AG09309 (cell line): ENCODE data around the gene GNG3.

Experiments used
- DNase-seq: peaks from one replicate; pipeline ENCODE4 v3.0.0-alpha.2; 2010; ENCODE audit warnings: low read depth
- H3K4me3 ChIP-seq: 2 replicates; pipeline ENCODE4 v1.5.1; 2011; ENCODE audit warnings: mild to moderate bottlenecking, low read depth, low read length, moderate library complexity; ENCODE audit not compliant: control insufficient read depth
- TF ChIP-seq, protein P1 (sequence below): IDR thresholded peaks from 2 replicates; pipeline ENCODE4 v1.5.1; 2011; ENCODE audit warnings: mild to moderate bottlenecking, low read depth, low read length, inconsistent platforms; ENCODE audit not compliant: insufficient read depth, control insufficient read depth; ENCODE audit errors: missing control alignments

The GNG3 gene

DNA sequence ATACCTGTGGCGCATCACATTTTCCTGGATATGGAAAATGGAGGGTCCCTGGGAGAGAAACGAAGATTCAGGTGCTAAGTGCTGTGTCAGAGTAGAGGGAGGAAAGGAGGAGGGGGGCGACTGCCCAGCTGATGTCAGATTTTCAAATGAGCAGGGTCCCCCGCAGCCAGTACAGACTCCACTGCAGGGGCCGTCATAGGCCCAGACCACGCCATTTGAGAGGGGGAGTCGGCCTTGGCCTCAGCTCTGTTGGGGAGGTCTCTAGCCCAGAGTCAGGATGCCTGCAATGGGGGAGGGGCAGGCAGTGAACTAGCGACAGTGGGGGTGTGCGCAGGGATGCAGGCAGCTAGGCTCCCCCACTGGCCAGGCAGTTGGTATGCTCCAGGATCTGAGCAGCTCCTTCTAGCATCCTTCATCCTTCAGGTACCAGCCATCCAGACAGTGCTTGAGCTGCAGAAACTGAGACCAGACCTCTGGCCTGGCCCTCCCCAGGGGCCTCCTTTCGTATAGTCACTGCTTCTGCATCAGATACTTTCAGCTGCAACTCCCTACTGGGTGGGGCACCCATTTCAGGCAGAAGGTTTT is at the start of gene GNG3, which contains the start of gene BSCL2:
Gene GNG3 (plus strand): TSS at position 400 of the 585 bp plus-strand sequence. CDS start 620 bp downstream, outside the sequence.
Gene BSCL2 (minus strand): TSS at position 148 of the 585 bp plus-strand sequence. CDS start 229 bp downstream, outside the sequence.
- peak within 1 kb of the TSS; percentile 6 for H3K4me3 ChIP-seq
- TF ChIP-seq, protein P1, sequence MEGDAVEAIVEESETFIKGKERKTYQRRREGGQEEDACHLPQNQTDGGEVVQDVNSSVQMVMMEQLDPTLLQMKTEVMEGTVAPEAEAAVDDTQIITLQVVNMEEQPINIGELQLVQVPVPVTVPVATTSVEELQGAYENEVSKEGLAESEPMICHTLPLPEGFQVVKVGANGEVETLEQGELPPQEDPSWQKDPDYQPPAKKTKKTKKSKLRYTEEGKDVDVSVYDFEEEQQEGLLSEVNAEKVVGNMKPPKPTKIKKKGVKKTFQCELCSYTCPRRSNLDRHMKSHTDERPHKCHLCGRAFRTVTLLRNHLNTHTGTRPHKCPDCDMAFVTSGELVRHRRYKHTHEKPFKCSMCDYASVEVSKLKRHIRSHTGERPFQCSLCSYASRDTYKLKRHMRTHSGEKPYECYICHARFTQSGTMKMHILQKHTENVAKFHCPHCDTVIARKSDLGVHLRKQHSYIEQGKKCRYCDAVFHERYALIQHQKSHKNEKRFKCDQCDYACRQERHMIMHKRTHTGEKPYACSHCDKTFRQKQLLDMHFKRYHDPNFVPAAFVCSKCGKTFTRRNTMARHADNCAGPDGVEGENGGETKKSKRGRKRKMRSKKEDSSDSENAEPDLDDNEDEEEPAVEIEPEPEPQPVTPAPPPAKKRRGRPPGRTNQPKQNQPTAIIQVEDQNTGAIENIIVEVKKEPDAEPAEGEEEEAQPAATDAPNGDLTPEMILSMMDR, result no peak
- no peak for DNase-seq

- H3K4me3 ChIP-seq, result peak overlapping the region; percentile 96
- DNase-seq, result no peak
- TF ChIP-seq, protein P1, result no peak
These were observed 42.9 kb upstream of the GNG3 start for GRCh38 chr11:62664405-62665074.

GRCh38 chr11:62665075-62665598 is 42.3 kb upstream of the GNG3 start, which contains the start of the genes C11orf98 and CSKMT:
Gene C11orf98, minus strand, starts transcription at chr11:62665210. Its CDS starts 41 bp downstream, at chr11:62665169.
Gene CSKMT, plus strand, starts transcription at chr11:62665312. Its CDS starts 568 bp downstream, at chr11:62665880.
- DNase-seq, result peak; percentile 71
- TF ChIP-seq, protein P1, result no peak

DNA sequence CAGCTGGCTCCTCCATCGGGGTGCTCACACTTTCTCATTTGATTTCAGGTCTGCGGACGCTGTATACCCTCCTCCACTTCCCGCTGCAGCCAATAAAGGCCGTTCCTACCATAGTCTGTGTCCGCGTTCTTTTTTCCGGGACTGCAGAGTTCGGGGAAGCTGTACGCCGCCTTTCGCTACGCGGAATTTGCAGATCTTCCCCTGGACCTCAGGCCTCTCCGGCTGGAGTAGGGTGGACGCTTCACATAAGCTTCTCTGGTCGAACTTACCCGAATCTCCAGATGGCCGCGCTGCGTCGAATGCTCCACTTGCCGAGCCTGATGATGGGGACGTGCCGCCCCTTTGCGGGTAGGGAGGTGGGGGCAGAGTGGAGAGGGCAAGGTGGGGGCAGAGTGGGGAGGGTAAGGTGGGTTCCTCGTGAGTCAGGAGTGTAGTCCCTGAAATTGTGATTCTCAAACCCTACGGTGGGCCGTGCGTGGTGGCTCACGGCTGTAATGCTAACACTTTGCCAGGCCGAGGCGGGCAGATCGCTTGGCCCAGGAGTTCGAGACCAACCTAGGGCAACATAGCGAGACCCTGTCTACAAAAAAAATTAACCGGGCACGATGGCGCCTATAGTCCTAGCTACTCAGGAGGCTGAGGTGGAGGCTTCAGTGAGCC is 41.7 kb upstream of the GNG3 start:
- TF ChIP-seq, protein P1, result no peak
- DNase-seq, result no peak
- H3K4me3 ChIP-seq, result peak overlapping the region; percentile 96

More at GRCh38 chr11:62665075-62665598, 42.3 kb upstream of the GNG3 start, which contains the start of the genes C11orf98 and CSKMT:
- peak within 1 kb of the TSS; percentile 96 for H3K4me3 ChIP-seq

- peak overlapping the region; percentile 96 for H3K4me3 ChIP-seq
- TF ChIP-seq, protein P1, result no peak
- no peak for DNase-seq
These were observed 41.1 kb upstream of the GNG3 start for GRCh38 chr11:62666259-62666926.

DNA sequence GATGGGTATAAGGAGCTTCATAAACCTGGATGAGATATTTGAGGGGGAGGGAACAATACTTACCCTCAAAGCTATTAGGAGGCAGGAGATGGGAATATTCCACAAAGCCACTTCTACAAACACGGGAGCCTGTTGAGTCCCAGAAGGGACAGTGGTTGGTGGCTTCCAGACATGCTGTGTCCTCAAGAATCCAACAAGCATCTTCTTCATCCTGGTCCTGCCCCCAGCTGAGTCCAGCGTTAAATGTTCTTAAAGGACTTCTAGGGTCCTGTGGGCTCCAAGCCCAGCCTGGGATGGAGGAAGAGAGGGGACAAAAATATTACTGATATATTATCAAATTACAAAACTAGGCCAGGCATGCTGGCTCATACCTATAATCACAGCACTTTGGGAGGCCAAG is 40.0 kb upstream of the GNG3 start:
- TF ChIP-seq, protein P1, result no peak
- DNase-seq, result no peak
- H3K4me3 ChIP-seq, result no peak overlapping the region
